ENCODE results near the gene ITPR1. TPM values are rescaled to one million over a fixed set of nuclear protein-coding genes. Genes with fewer than 3 reads are reported as not detected.

ITPR1 gene
- total RNA-seq, 1 experiment from 2014 or later: 7.5 TPM

DNA sequence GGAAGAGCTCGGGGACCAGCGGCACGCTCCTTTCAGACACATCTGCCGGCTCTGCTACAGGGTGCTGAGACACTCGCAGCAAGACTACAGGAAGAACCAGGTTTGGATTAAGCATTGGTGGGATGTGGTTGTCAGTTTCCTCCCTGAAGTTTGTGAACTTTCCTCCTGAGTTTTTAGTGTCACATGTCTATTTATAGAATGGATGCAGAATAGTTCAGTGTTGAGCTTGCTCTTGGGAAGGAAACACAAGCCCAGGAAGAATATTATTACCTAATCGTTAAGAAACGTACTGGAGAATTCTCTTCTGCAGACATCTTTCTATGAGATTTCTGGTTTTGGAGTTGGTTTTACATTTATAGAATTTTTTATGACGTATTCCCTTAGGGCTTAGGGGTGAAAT is 172.0 kb downstream of the ITPR1 start:
- Mint-ChIP-seq H3K4me3 (ENCODE audit: unreplicated experiment) (no peak overlapping the region), H3K27ac (ENCODE audit: low read depth, unreplicated experiment) (no peak overlapping the region), H3K9me3 (ENCODE audit: unreplicated experiment) (no peaks in the 10 kb centered on the region), H3K36me3 (ENCODE audit: insufficient read depth, unreplicated experiment) (no peaks in the 10 kb centered on the region), H3K4me1 (ENCODE audit: insufficient read depth, unreplicated experiment) (no peaks in the 10 kb centered on the region), H3K27me3 (ENCODE audit: insufficient read depth, unreplicated experiment) (no peaks in the 10 kb centered on the region)
- ChIA-PET CTCF (interaction anchor here (0.6 to 1.7 kb wide), 4 partner anchors 10 to 522 kb away, joined by 3 to 7 read pairs (median 4); no protein-coding TSS in a partner anchor), POLR2A (interaction anchor here (0.7 kb wide), 1 partner anchor 375 kb away, joined by 3 read pairs; no protein-coding TSS in a partner anchor)
- BruUV-seq (replicated peaks): no TSS peak
- no peak for TF ChIP-seq CTCF (IDR thresholded peaks at IDR 0.05; ENCODE audit: unreplicated experiment)
- DNase-seq (ENCODE audit: unreplicated experiment): no peak
- intact Hi-C loops (cut with micrococcal nuclease): no loop called here

DNA sequence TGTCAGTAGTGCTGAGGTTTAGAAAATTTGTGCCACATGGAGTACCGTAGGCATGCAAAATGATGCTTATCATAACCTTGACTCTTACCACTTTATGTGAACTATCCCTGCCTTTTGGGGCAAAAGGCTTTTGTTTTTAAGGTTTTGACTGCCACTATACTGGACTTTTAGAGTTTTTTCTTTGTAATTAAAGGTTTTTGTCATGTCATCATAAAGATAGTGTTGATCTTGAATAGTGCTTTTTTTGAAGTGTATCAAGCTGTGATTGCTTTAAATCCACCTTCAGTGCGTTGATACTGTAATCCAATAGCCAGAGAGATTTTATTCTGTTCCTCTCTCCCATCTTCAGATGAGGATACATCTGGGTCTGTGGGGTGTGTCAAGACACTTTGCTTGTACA is 172.9 kb downstream of the ITPR1 start:
- no peak overlapping the region for H3K27ac Mint-ChIP-seq (ENCODE audit: low read depth, unreplicated experiment)
- no peaks in the 10 kb centered on the region for H3K9me3 Mint-ChIP-seq (ENCODE audit: unreplicated experiment)
- no peak for TF ChIP-seq CTCF (IDR thresholded peaks at IDR 0.05; ENCODE audit: unreplicated experiment)
- no peaks in the 10 kb centered on the region for H3K36me3 Mint-ChIP-seq (ENCODE audit: insufficient read depth, unreplicated experiment)
- CTCF ChIA-PET: interaction anchor here (1.1 to 1.7 kb wide), 3 partner anchors 10 to 315 kb away, joined by 4 to 7 read pairs (median 5); no protein-coding TSS in a partner anchor
- no peak for DNase-seq (ENCODE audit: unreplicated experiment)
- intact Hi-C loops (cut with micrococcal nuclease): no loop called here
- no peak overlapping the region for H3K4me3 Mint-ChIP-seq (ENCODE audit: unreplicated experiment)
- no TSS peak for BruUV-seq (replicated peaks)
- POLR2A ChIA-PET: interaction anchor here (0.7 kb wide), 1 partner anchor 374 kb away, joined by 3 read pairs; no protein-coding TSS in a partner anchor
- H3K4me1 Mint-ChIP-seq (ENCODE audit: insufficient read depth, unreplicated experiment): no peaks in the 10 kb centered on the region
- H3K27me3 Mint-ChIP-seq (ENCODE audit: insufficient read depth, unreplicated experiment): no peaks in the 10 kb centered on the region

- CTCF ChIA-PET: interaction anchor here (0.8 to 1.5 kb wide), 2 partner anchors 14 to 31 kb away, joined by 3 read pairs; no protein-coding TSS in a partner anchor
- no peaks in the 10 kb centered on the region for H3K9me3 Mint-ChIP-seq (ENCODE audit: unreplicated experiment)
- no peaks in the 10 kb centered on the region for H3K36me3 Mint-ChIP-seq (ENCODE audit: insufficient read depth, unreplicated experiment)
- POLR2A ChIA-PET: no interaction called here
- TF ChIP-seq CTCF (IDR thresholded peaks at IDR 0.05; ENCODE audit: unreplicated experiment): peak; percentile 15
- no peaks in the 10 kb centered on the region for H3K27me3 Mint-ChIP-seq (ENCODE audit: insufficient read depth, unreplicated experiment)
- no peak for DNase-seq (ENCODE audit: unreplicated experiment)
- H3K27ac Mint-ChIP-seq (ENCODE audit: low read depth, unreplicated experiment): no peak overlapping the region
- intact Hi-C loops (cut with micrococcal nuclease): no loop called here
- peaks cover 5% of the 10 kb centered on the region for H3K4me1 Mint-ChIP-seq (ENCODE audit: insufficient read depth, unreplicated experiment)
- no peak overlapping the region for H3K4me3 Mint-ChIP-seq (ENCODE audit: unreplicated experiment)
- no TSS peak for BruUV-seq (replicated peaks)
Measured at GRCh38 chr3:4670352-4670751, 177.2 kb downstream of the ITPR1 start.

DNA sequence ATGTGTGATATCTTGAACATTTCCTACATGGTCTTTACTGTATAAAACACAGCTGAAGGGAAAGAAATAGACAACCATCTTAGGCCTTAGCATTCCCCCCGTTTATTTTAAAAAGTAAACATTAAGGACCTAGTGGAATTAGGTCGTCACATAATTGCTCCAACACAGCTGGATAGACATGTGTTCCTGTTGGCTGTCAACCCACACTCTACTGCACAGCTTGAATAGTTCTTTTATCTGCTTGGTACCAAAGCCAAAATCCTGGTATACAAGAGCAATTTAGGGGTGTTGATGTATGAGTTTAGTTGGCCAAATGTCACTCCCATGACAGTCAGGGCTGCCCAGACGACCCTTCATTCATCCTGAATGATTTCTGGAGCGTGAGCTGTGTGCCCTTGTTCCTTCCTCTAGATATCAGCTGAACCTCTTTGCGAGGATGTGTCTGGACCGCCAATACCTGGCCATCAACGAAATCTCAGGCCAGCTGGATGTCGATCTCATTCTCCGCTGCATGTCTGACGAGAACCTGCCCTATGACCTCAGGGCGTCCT is 179.7 kb downstream of the ITPR1 start:
- H3K27ac Mint-ChIP-seq (ENCODE audit: low read depth, unreplicated experiment): no peak overlapping the region
- no peaks in the 10 kb centered on the region for H3K27me3 Mint-ChIP-seq (ENCODE audit: insufficient read depth, unreplicated experiment)
- ChIA-PET CTCF (interaction anchor here (1.3 to 1.9 kb wide), 2 partner anchors 12 to 17 kb away, joined by 5 to 14 read pairs; no protein-coding TSS in a partner anchor), POLR2A (no interaction called here)
- no peak overlapping the region for H3K4me3 Mint-ChIP-seq (ENCODE audit: unreplicated experiment)
- H3K9me3 Mint-ChIP-seq (ENCODE audit: unreplicated experiment): no peaks in the 10 kb centered on the region
- peaks cover 5% of the 10 kb centered on the region for H3K36me3 Mint-ChIP-seq (ENCODE audit: insufficient read depth, unreplicated experiment)
- DNase-seq (ENCODE audit: unreplicated experiment): no peak
- no peak for TF ChIP-seq CTCF (IDR thresholded peaks at IDR 0.05; ENCODE audit: unreplicated experiment)
- BruUV-seq (replicated peaks): no TSS peak
- intact Hi-C loops (cut with micrococcal nuclease): no loop called here
- H3K4me1 Mint-ChIP-seq (ENCODE audit: insufficient read depth, unreplicated experiment): peaks cover 5% of the 10 kb centered on the region
